ENCODE data around the gene GRK2.
"Not testable (repeated sequence)": the region's sequence is repeated elsewhere in the genome, so short reads cannot be mapped to it uniquely, and the experiment has no call there.

Gene GRK2

DNA sequence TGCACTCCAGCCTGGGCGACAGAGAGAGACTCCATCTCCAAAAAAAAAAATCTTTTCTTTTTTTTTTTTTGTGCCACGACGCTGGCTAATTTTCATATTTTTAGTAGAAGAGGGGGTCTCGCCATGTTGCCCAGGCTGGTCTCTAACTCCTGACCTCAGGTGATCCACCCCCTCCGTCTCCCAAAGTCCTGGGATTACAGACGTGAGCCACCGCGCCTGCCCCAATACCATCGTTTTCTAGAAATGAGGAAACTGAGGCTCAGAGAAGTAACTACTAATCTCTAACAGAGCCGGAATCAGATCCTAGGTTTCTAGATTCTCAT is 50.6 kb downstream of the GRK2 start:
- Histone ChIP-seq H3K4me1 (ENCODE audit: low read length) (peaks cover 8% of the 10 kb centered on the region), H2AFZ (ENCODE audit: low read depth, low read length) (peak overlapping the region; percentile 67), H3K27me3 (ENCODE audit: low read depth, low read length) (no peaks in the 10 kb centered on the region), H3K9ac (ENCODE audit: low read length) (peak overlapping the region; percentile 66), H3K9me3 (ENCODE audit: insufficient read depth, low read length) (no peaks in the 10 kb centered on the region), H3K4me2 (ENCODE audit: low read length) (peak overlapping the region; percentile 81), H3K79me2 (ENCODE audit: low read length) (no peaks in the 10 kb centered on the region), H3K36me3 (replicated peaks; ENCODE audit: low read depth, low read length) (no peaks in the 10 kb centered on the region), H4K20me1 (ENCODE audit: insufficient read depth, low read length) (no peaks in the 10 kb centered on the region), H3K27ac (ENCODE audit: low read length) (peak overlapping the region; percentile 78), H3K4me3 (ENCODE audit: low read length) (peak overlapping the region; percentile 78)
- TF ChIP-seq EZH2phosphoT487 (IDR thresholded peaks at IDR 0.05; ENCODE audit: low read depth) = no peak
- TF ChIP-seq, protein P1, sequence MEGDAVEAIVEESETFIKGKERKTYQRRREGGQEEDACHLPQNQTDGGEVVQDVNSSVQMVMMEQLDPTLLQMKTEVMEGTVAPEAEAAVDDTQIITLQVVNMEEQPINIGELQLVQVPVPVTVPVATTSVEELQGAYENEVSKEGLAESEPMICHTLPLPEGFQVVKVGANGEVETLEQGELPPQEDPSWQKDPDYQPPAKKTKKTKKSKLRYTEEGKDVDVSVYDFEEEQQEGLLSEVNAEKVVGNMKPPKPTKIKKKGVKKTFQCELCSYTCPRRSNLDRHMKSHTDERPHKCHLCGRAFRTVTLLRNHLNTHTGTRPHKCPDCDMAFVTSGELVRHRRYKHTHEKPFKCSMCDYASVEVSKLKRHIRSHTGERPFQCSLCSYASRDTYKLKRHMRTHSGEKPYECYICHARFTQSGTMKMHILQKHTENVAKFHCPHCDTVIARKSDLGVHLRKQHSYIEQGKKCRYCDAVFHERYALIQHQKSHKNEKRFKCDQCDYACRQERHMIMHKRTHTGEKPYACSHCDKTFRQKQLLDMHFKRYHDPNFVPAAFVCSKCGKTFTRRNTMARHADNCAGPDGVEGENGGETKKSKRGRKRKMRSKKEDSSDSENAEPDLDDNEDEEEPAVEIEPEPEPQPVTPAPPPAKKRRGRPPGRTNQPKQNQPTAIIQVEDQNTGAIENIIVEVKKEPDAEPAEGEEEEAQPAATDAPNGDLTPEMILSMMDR (IDR thresholded peaks at IDR 0.05; ENCODE audit: low read depth, low read length) = no peak

DNA sequence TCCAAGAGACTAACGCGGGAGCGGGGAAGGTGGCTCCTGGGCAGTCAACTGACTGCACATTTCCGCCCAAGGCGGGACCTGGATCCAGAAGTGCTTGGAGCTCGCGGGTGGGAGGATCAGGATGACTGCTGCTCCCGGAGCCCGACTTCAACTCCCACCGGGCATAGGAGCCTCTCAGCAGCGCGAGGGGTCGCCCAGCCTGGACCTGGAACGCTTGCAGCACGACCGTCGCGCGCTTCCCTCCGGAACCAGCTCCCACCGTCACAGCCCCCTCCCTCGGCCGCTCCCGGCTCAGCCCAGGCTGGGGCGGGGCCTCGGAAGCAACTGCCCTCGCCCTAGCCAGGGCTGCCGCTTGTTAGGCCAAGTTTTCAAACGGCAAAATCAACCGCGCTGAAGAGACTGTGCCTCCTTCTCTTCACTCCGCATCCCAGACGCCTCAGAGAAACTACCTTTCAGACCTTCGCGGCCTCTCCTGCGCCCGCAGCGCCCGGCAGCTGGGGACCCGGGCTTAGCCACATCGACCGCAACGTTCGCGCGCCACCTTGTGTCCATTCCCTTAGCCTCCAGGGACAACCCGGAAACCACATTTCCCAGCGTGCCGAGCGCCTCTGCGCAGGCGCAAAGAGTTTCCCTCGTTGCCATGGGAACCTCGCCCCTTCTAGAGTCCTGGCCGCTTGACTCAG is 51.1 kb downstream of the GRK2 start:
- H3K36me3 ChIP-seq (replicated peaks; ENCODE audit: low read depth, low read length) = no peaks in the 10 kb centered on the region
- H3K4me2 ChIP-seq (ENCODE audit: low read length) = peak overlapping the region; percentile 81
- peaks cover 8% of the 10 kb centered on the region for H3K4me1 ChIP-seq (ENCODE audit: low read length)
- H3K9ac ChIP-seq (ENCODE audit: low read length) = peak overlapping the region; percentile 66
- peak overlapping the region; percentile 78 for H3K4me3 ChIP-seq (ENCODE audit: low read length)
- no peaks in the 10 kb centered on the region for H3K27me3 ChIP-seq (ENCODE audit: low read depth, low read length)
- H2AFZ ChIP-seq (ENCODE audit: low read depth, low read length) = peak overlapping the region; percentile 67
- no peaks in the 10 kb centered on the region for H4K20me1 ChIP-seq (ENCODE audit: insufficient read depth, low read length)
- no peaks in the 10 kb centered on the region for H3K9me3 ChIP-seq (ENCODE audit: insufficient read depth, low read length)
- TF ChIP-seq, protein P1 (IDR thresholded peaks at IDR 0.05; ENCODE audit: low read depth, low read length) = peak; percentile 96
- no peak for TF ChIP-seq EZH2phosphoT487 (IDR thresholded peaks at IDR 0.05; ENCODE audit: low read depth)
- H3K27ac ChIP-seq (ENCODE audit: low read length) = peak overlapping the region; percentile 78
- no peaks in the 10 kb centered on the region for H3K79me2 ChIP-seq (ENCODE audit: low read length)

DNA sequence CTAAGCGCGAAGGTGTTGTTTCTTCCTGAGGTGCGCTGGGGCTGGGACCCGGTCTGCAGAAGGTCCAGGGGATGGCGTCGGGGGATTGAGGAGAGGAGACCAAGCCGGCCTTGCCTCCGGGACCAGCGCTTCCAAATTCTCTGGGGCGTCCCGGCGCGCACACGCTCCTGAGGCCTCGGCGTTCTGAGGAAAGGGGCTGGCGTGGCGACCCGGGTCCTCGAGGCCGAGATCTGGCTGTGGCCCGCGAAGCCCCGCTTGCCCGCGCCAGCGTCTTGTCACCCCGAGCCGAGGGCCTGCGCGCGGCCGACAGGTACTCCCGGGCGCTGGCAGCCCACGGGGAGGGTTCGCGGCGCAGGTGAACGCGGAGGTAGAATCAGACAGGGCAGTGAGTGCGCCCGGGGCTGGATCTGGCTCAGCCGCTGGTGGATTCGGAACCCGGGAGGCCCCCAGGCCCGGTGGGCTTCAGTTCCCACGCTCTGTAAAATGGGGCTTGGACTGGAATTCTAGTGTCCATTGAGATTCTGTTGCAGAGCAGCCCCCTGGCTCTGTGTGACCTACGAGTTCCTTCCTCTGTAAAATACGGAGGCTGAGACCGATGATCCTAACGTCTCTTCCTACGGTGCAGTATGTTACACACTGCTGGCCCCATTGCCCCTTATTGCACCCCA is 51.7 kb downstream of the GRK2 start:
- no peak overlapping the region for H3K27ac ChIP-seq (ENCODE audit: low read length)
- H3K79me2 ChIP-seq (ENCODE audit: low read length) = no peaks in the 10 kb centered on the region
- no peaks in the 10 kb centered on the region for H3K9me3 ChIP-seq (ENCODE audit: insufficient read depth, low read length)
- TF ChIP-seq, protein P1 (IDR thresholded peaks at IDR 0.05; ENCODE audit: low read depth, low read length) = no peak
- TF ChIP-seq EZH2phosphoT487 (IDR thresholded peaks at IDR 0.05; ENCODE audit: low read depth) = no peak
- no peaks in the 10 kb centered on the region for H4K20me1 ChIP-seq (ENCODE audit: insufficient read depth, low read length)
- peak overlapping the region; percentile 66 for H3K9ac ChIP-seq (ENCODE audit: low read length)
- H3K4me2 ChIP-seq (ENCODE audit: low read length) = peak overlapping the region; percentile 81
- peak overlapping the region; percentile 78 for H3K4me3 ChIP-seq (ENCODE audit: low read length)
- peak overlapping the region; percentile 67 for H2AFZ ChIP-seq (ENCODE audit: low read depth, low read length)
- H3K27me3 ChIP-seq (ENCODE audit: low read depth, low read length) = no peaks in the 10 kb centered on the region
- peaks cover 8% of the 10 kb centered on the region for H3K4me1 ChIP-seq (ENCODE audit: low read length)
- no peaks in the 10 kb centered on the region for H3K36me3 ChIP-seq (replicated peaks; ENCODE audit: low read depth, low read length)

DNA sequence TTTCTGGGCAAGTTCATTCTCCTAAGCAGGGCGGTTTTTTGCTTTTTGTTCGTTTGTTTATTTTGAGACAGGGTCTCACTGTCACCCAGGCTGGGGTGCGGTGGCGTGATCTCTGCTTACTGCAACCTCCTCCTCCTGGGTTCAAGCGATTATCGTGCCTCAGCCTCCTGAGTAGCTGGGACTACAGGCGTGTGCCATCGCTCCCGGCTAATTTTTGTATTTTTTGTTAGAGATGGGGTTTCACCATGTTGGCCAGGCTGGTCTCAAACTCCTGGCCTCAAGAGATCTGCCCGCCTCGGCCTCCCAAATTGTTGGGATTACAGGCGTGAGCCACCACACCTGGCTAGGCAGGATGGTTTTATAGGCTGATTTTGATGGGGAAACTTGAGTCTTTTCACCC is 52.6 kb downstream of the GRK2 start:
- not testable (repeated sequence) for H3K36me3 ChIP-seq (replicated peaks; ENCODE audit: low read depth, low read length); H3K9me3 ChIP-seq (ENCODE audit: insufficient read depth, low read length); H3K27me3 ChIP-seq (ENCODE audit: low read depth, low read length); H3K9ac ChIP-seq (ENCODE audit: low read length); H2AFZ ChIP-seq (ENCODE audit: low read depth, low read length); H3K27ac ChIP-seq (ENCODE audit: low read length); H3K79me2 ChIP-seq (ENCODE audit: low read length); H3K4me1 ChIP-seq (ENCODE audit: low read length); H4K20me1 ChIP-seq (ENCODE audit: insufficient read depth, low read length)
- Histone ChIP-seq H3K4me3 (ENCODE audit: low read length) (peak overlapping the region; percentile 78), H3K4me2 (ENCODE audit: low read length) (peak overlapping the region; percentile 81)
